Measurements from ENCODE around the gene TPD52L2. TPM values are rescaled to one million over a fixed set of nuclear protein-coding genes. Genes with fewer than 3 reads are reported as not detected.
A peak's percentile ranks its signal among the peaks of the same experiment; 100 is the strongest.

TPD52L2 gene
- total RNA-seq, 1 experiment from 2014 or later = 113 TPM

- ATAC-seq (peak; percentile 15; the same call in 1 of the 2 replicates), DNase-seq (ENCODE audit: low read depth, low spot score) (no peak)
- no peak overlapping the region for H3K4me3 ChIP-seq (ENCODE audit: low read depth in 2 of 2, low read length in 2 of 2)
- no TSS peak for BruUV-seq (replicated peaks)
- POLR2A ChIA-PET = interaction anchor here (0.7 kb wide), 1 partner anchor 53 kb away, joined by 7 read pairs; no protein-coding TSS in a partner anchor
- no peaks in the 10 kb centered on the region for H3K9me3 ChIP-seq (ENCODE audit: control insufficient read depth, insufficient read depth, low read depth, low read length)
- in situ Hi-C loops (cut with HindIII; ENCODE audit: low pct_unique_long_range_greater_than_20kb, low sequenced_read_pairs) (no loop called here), intact Hi-C loops (cut with micrococcal nuclease; ENCODE audit: unreplicated experiment) (no loop called here)
- H3K27me3 ChIP-seq (ENCODE audit: control insufficient read depth, insufficient read depth, low read length) = no peaks in the 10 kb centered on the region
- no peaks in the 10 kb centered on the region for H3K36me3 ChIP-seq (ENCODE audit: control insufficient read depth, insufficient read depth, low read length)
- TF ChIP-seq, protein P1, sequence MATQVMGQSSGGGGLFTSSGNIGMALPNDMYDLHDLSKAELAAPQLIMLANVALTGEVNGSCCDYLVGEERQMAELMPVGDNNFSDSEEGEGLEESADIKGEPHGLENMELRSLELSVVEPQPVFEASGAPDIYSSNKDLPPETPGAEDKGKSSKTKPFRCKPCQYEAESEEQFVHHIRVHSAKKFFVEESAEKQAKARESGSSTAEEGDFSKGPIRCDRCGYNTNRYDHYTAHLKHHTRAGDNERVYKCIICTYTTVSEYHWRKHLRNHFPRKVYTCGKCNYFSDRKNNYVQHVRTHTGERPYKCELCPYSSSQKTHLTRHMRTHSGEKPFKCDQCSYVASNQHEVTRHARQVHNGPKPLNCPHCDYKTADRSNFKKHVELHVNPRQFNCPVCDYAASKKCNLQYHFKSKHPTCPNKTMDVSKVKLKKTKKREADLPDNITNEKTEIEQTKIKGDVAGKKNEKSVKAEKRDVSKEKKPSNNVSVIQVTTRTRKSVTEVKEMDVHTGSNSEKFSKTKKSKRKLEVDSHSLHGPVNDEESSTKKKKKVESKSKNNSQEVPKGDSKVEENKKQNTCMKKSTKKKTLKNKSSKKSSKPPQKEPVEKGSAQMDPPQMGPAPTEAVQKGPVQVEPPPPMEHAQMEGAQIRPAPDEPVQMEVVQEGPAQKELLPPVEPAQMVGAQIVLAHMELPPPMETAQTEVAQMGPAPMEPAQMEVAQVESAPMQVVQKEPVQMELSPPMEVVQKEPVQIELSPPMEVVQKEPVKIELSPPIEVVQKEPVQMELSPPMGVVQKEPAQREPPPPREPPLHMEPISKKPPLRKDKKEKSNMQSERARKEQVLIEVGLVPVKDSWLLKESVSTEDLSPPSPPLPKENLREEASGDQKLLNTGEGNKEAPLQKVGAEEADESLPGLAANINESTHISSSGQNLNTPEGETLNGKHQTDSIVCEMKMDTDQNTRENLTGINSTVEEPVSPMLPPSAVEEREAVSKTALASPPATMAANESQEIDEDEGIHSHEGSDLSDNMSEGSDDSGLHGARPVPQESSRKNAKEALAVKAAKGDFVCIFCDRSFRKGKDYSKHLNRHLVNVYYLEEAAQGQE (IDR thresholded peaks at IDR 0.05; ENCODE audit: insufficient read depth in 1 of 2, low read depth in 2 of 2, low read length in 1 of 2) = no peak
- TF ChIP-seq CTCF (IDR thresholded peaks at IDR 0.05) (no peak), SIN3A (IDR thresholded peaks at IDR 0.05; ENCODE audit: borderline replicate concordance, insufficient read depth, low read depth, low read length) (no peak), POLR2AphosphoS5 (IDR thresholded peaks at IDR 0.05; ENCODE audit: low read depth, low read length) (peak; percentile 19)
- H3K4me1 ChIP-seq (ENCODE audit: control insufficient read depth, insufficient read depth, low read length) = peaks cover 40% of the 10 kb centered on the region
- CTCF ChIA-PET = no interaction called here
- peak overlapping the region; percentile 63; the same call in 1 of the 2 replicates for H3K27ac ChIP-seq (ENCODE audit: low read length)
These were observed 7.2 kb upstream of the TPD52L2 start for GRCh38 chr20:63857764-63858392.

GRCh38 chr20:63858393-63859165, 6.5 kb upstream of the TPD52L2 start:
- no peak for DNase-seq (ENCODE audit: low read depth, low spot score)
- POLR2A ChIA-PET = interaction anchor here (0.6 kb wide), 1 partner anchor 139 kb away, joined by 8 read pairs; no protein-coding TSS in a partner anchor
- TF ChIP-seq SIN3A (IDR thresholded peaks at IDR 0.05; ENCODE audit: borderline replicate concordance, insufficient read depth, low read depth, low read length) = no peak
- TF ChIP-seq POLR2AphosphoS5 (IDR thresholded peaks at IDR 0.05; ENCODE audit: low read depth, low read length) = no peak; the same call in 1 of the 2 replicates
- TF ChIP-seq, protein P1 (IDR thresholded peaks at IDR 0.05; ENCODE audit: insufficient read depth in 1 of 2, low read depth in 2 of 2, low read length in 1 of 2) = no peak
- TF ChIP-seq CTCF (IDR thresholded peaks at IDR 0.05) = no peak; the same call in 1 of the 2 replicates
- TF ChIP-seq TCF7L2 (IDR thresholded peaks at IDR 0.05; ENCODE audit: low read depth, low read length) = no peak
- no peaks in the 10 kb centered on the region for H3K9me3 ChIP-seq (ENCODE audit: control insufficient read depth, insufficient read depth, low read depth, low read length)
- in situ Hi-C loops (cut with HindIII; ENCODE audit: low pct_unique_long_range_greater_than_20kb, low sequenced_read_pairs) (no loop called here), intact Hi-C loops (cut with micrococcal nuclease; ENCODE audit: unreplicated experiment) (no loop called here)
- H3K4me1 ChIP-seq (ENCODE audit: control insufficient read depth, insufficient read depth, low read length) = peaks cover 42% of the 10 kb centered on the region
- CTCF ChIA-PET = interaction anchor here (0.6 kb wide), 1 partner anchor 99 kb away, joined by 3 read pairs; no protein-coding TSS in a partner anchor
- no TSS peak for BruUV-seq (replicated peaks)
- no peaks in the 10 kb centered on the region for H3K27me3 ChIP-seq (ENCODE audit: control insufficient read depth, insufficient read depth, low read length)
- no peaks in the 10 kb centered on the region for H3K36me3 ChIP-seq (ENCODE audit: control insufficient read depth, insufficient read depth, low read length)
- ATAC-seq = peak; percentile 38
- peak overlapping the region; percentile 63 for H3K27ac ChIP-seq (ENCODE audit: low read length)
- H3K4me3 ChIP-seq (ENCODE audit: low read depth in 2 of 2, low read length in 2 of 2) = no peak overlapping the region
